Activated CD8-positive, alpha-beta memory T cell treated with anti-CD3 and anti-CD28 coated beads for 48 hours (primary cell): ENCODE results near the gene FSTL1.

Experiments
- DNase-seq, 3 experiments: peaks; one replicate each; pipeline ENCODE4 v3.0.0-alpha.2; 2020; ENCODE audit warnings: low read depth in 2 of 3, low spot score in 2 of 3

Gene FSTL1

GRCh38 chr3:120450600-120451271 lies at the start of gene FSTL1:
Gene FSTL1, minus strand, starts transcription at chr3:120450992. Its CDS starts 246 bp downstream, at chr3:120450746.
- DNase-seq = peak in 1 of 3 experiments; percentile 5

- no peak for DNase-seq
Measured at GRCh38 chr3:120498556-120499346, 48.0 kb upstream of the FSTL1 start.

GRCh38 chr3:120497818-120498217 lies 47.0 kb upstream of the FSTL1 start:
- DNase-seq = no peak

- DNase-seq = no peak
Measured at GRCh38 chr3:120497336-120497735, 46.5 kb upstream of the FSTL1 start.

GRCh38 chr3:120496278-120497002 lies 45.6 kb upstream of the FSTL1 start:
- DNase-seq = no peak

- no peak for DNase-seq
Measured at GRCh38 chr3:120495809-120496208, 45.0 kb upstream of the FSTL1 start.

- no peak for DNase-seq
Measured at GRCh38 chr3:120492103-120492502, 41.3 kb upstream of the FSTL1 start.

- DNase-seq = no peak
Measured at GRCh38 chr3:120489421-120489820, 38.6 kb upstream of the FSTL1 start.

- no peak for DNase-seq
Measured at GRCh38 chr3:120488296-120488695, 37.5 kb upstream of the FSTL1 start.

GRCh38 chr3:120487191-120487650 lies 36.4 kb upstream of the FSTL1 start:
- DNase-seq = no peak

GRCh38 chr3:120481081-120481480 lies 30.3 kb upstream of the FSTL1 start:
- DNase-seq = no peak

GRCh38 chr3:120477781-120478180 lies 27.0 kb upstream of the FSTL1 start:
- DNase-seq = no peak

- DNase-seq = no peak
Measured at GRCh38 chr3:120475722-120476377, 25.1 kb upstream of the FSTL1 start.

- no peak for DNase-seq
Measured at GRCh38 chr3:120473896-120474675, 23.3 kb upstream of the FSTL1 start.

- no peak for DNase-seq
Measured at GRCh38 chr3:120473389-120473788, 22.6 kb upstream of the FSTL1 start.

GRCh38 chr3:120472121-120472844 lies 21.5 kb upstream of the FSTL1 start:
- DNase-seq = no peak

- DNase-seq = no peak
Measured at GRCh38 chr3:120471643-120472042, 20.9 kb upstream of the FSTL1 start.

GRCh38 chr3:120470870-120471269 lies 20.1 kb upstream of the FSTL1 start:
- DNase-seq = no peak

- DNase-seq = no peak
Measured at GRCh38 chr3:120469882-120470301, 19.1 kb upstream of the FSTL1 start.

GRCh38 chr3:120469440-120469839 lies 18.6 kb upstream of the FSTL1 start:
- DNase-seq = no peak
